ENCODE data around the gene CPB2. TPM values are rescaled to one million over a fixed set of nuclear protein-coding genes. Genes with fewer than 3 reads are reported as not detected.

CPB2 gene
- total RNA-seq, 1 experiment from 2014 or later = not detected

DNA sequence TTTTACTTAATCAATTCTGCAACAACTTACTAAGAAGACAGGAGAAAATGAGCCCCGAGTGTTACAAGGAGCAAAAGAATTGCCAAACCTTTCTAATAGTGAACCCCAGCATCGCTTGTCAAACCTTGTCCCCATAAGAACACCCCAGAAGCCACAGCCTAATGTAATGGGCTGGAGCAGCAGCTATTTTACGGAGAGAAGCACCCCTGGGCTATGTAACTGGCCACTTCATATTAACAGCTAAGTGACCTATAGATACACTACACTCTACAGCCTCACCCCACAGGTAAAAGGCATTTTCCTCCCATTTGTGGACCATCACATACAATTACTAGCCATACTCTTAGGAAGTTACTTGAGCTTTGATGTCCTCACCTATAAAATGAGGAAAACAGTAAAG is 27.3 kb upstream of the CPB2 start:
- no peaks in the 10 kb centered on the region for H3K9me3 Mint-ChIP-seq (ENCODE audit: unreplicated experiment)
- no TSS peak for BruUV-seq (replicated peaks)
- TF ChIP-seq, protein P1, sequence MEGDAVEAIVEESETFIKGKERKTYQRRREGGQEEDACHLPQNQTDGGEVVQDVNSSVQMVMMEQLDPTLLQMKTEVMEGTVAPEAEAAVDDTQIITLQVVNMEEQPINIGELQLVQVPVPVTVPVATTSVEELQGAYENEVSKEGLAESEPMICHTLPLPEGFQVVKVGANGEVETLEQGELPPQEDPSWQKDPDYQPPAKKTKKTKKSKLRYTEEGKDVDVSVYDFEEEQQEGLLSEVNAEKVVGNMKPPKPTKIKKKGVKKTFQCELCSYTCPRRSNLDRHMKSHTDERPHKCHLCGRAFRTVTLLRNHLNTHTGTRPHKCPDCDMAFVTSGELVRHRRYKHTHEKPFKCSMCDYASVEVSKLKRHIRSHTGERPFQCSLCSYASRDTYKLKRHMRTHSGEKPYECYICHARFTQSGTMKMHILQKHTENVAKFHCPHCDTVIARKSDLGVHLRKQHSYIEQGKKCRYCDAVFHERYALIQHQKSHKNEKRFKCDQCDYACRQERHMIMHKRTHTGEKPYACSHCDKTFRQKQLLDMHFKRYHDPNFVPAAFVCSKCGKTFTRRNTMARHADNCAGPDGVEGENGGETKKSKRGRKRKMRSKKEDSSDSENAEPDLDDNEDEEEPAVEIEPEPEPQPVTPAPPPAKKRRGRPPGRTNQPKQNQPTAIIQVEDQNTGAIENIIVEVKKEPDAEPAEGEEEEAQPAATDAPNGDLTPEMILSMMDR (IDR thresholded peaks at IDR 0.05; ENCODE audit: unreplicated experiment) = no peak
- ChIA-PET CTCF (interaction anchor here (0.6 to 1.1 kb wide), 3 partner anchors 11 to 173 kb away, joined by 3 read pairs; no protein-coding TSS in a partner anchor), POLR2A (no interaction called here)
- peaks cover 29% of the 10 kb centered on the region for H3K27me3 Mint-ChIP-seq (ENCODE audit: insufficient read depth, unreplicated experiment)
- no peak for DNase-seq (ENCODE audit: unreplicated experiment)
- no peaks in the 10 kb centered on the region for H3K36me3 Mint-ChIP-seq (ENCODE audit: insufficient read depth, unreplicated experiment)
- no peak overlapping the region for H3K4me3 Mint-ChIP-seq (ENCODE audit: unreplicated experiment)
- H3K27ac Mint-ChIP-seq (ENCODE audit: low read depth, unreplicated experiment) = no peak overlapping the region
- no peaks in the 10 kb centered on the region for H3K4me1 Mint-ChIP-seq (ENCODE audit: insufficient read depth, unreplicated experiment)
- intact Hi-C loops (cut with micrococcal nuclease) = no loop called here

DNA sequence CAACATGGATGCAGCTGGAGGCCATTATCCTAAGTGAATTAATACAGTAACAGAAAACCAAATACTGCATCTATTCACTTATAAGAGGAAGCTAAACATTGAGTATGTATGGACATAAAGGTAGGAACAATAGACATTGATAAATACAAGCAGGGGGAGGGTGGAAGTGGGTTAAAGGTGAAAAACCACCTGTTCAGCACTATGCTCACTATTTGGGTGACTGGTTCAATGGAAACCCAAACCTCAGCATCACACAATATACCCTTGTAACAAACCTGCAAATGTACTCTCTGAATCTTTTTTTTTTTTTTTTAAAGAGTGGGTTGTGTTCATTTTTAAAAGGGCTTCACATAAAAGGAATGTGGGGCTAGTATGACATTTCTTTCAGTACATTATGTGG is 26.9 kb upstream of the CPB2 start:
- BruUV-seq (replicated peaks) = no TSS peak
- ChIA-PET CTCF (interaction anchor here (0.6 to 1.0 kb wide), 3 partner anchors 11 to 173 kb away, joined by 3 read pairs; no protein-coding TSS in a partner anchor), POLR2A (no interaction called here)
- DNase-seq (ENCODE audit: unreplicated experiment) = no peak
- no peaks in the 10 kb centered on the region for H3K36me3 Mint-ChIP-seq (ENCODE audit: insufficient read depth, unreplicated experiment)
- peaks cover 29% of the 10 kb centered on the region for H3K27me3 Mint-ChIP-seq (ENCODE audit: insufficient read depth, unreplicated experiment)
- no peaks in the 10 kb centered on the region for H3K9me3 Mint-ChIP-seq (ENCODE audit: unreplicated experiment)
- H3K4me3 Mint-ChIP-seq (ENCODE audit: unreplicated experiment) = no peak overlapping the region
- TF ChIP-seq, protein P1 (IDR thresholded peaks at IDR 0.05; ENCODE audit: unreplicated experiment) = no peak
- no peak overlapping the region for H3K27ac Mint-ChIP-seq (ENCODE audit: low read depth, unreplicated experiment)
- intact Hi-C loops (cut with micrococcal nuclease) = no loop called here
- no peaks in the 10 kb centered on the region for H3K4me1 Mint-ChIP-seq (ENCODE audit: insufficient read depth, unreplicated experiment)

DNA sequence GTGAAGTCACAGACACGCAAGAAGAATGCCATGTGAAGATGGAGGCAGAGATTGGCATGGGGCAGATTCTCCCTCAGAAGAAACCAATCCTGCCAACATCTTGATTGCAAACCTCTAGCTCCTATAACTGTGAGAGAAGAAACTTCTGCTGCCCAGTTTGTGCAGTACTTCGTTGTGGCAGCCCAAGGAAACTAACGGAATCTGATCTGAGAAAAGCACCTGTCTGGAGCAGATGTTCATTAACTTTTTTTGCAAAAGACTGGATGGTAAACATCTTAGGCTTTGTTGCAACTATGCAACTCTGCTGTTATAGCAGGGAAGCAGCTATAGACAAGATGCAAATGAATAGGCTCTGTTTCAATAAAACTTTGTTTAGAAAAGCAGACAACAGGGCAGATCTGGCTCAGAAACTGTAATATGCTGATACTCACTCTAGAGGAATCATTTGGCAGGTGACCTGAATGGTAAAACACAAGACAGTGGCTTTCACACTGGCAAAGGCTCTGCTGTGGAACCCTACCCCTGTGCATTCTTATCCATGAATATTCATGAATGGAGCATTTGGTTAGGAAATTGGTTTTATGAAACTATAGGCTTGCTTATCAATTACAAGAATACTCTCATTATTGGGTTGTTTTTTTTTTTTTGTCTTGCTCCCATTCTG is 25.3 kb upstream of the CPB2 start:
- no peaks in the 10 kb centered on the region for H3K36me3 Mint-ChIP-seq (ENCODE audit: insufficient read depth, unreplicated experiment)
- H3K4me3 Mint-ChIP-seq (ENCODE audit: unreplicated experiment) = no peak overlapping the region
- no peak overlapping the region for H3K27ac Mint-ChIP-seq (ENCODE audit: low read depth, unreplicated experiment)
- H3K9me3 Mint-ChIP-seq (ENCODE audit: unreplicated experiment) = no peaks in the 10 kb centered on the region
- peaks cover 29% of the 10 kb centered on the region for H3K27me3 Mint-ChIP-seq (ENCODE audit: insufficient read depth, unreplicated experiment)
- ChIA-PET CTCF (no interaction called here), POLR2A (interaction anchor here (0.7 kb wide), 1 partner anchor 703 kb away, joined by 4 read pairs; no protein-coding TSS in a partner anchor)
- no peak for DNase-seq (ENCODE audit: unreplicated experiment)
- peaks cover 6% of the 10 kb centered on the region for H3K4me1 Mint-ChIP-seq (ENCODE audit: insufficient read depth, unreplicated experiment)
- TF ChIP-seq, protein P1 (IDR thresholded peaks at IDR 0.05; ENCODE audit: unreplicated experiment) = no peak
- intact Hi-C loops (cut with micrococcal nuclease) = loop anchor here (5.0 kb wide), 1 partner anchor 203 kb away; no protein-coding TSS in a partner anchor
- no TSS peak for BruUV-seq (replicated peaks)

DNA sequence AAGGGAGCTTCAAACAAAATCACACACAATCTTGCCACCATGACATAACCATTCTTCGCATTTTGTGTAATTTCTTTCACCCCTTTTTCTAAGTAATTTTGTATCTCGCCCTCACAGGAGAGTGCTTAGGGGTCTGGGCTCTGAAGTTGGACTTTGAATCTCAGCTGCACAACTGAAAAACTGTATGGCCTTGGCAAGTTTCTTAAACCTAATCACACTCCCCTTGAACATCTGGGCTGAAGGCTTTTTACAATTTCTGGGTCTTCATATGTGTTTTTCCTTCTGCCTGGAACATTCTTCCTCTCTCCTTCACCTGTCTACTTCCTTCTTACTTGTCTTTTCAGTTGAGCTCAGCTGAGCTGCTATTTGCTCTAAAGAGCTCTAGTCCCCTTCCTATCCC is 24.3 kb upstream of the CPB2 start:
- intact Hi-C loops (cut with micrococcal nuclease) = loop anchor here (5.0 kb wide), 1 partner anchor 202 kb away; no protein-coding TSS in a partner anchor
- Mint-ChIP-seq H3K4me1 (ENCODE audit: insufficient read depth, unreplicated experiment) (peaks cover 6% of the 10 kb centered on the region), H3K36me3 (ENCODE audit: insufficient read depth, unreplicated experiment) (no peaks in the 10 kb centered on the region), H3K27me3 (ENCODE audit: insufficient read depth, unreplicated experiment) (peaks cover 29% of the 10 kb centered on the region), H3K4me3 (ENCODE audit: unreplicated experiment) (no peak overlapping the region), H3K27ac (ENCODE audit: low read depth, unreplicated experiment) (no peak overlapping the region), H3K9me3 (ENCODE audit: unreplicated experiment) (no peaks in the 10 kb centered on the region)
- POLR2A ChIA-PET = interaction anchor here (0.6 to 1.2 kb wide), 3 partner anchors 9 to 729 kb away, joined by 3 read pairs; no protein-coding TSS in a partner anchor
- TF ChIP-seq, protein P1 (IDR thresholded peaks at IDR 0.05; ENCODE audit: unreplicated experiment) = no peak
- BruUV-seq (replicated peaks) = no TSS peak
- DNase-seq (ENCODE audit: unreplicated experiment) = no peak
- CTCF ChIA-PET = interaction anchor here (0.6 to 0.8 kb wide), 6 partner anchors 55 to 505 kb away, joined by 3 to 4 read pairs (median 3); no protein-coding TSS in a partner anchor
